GM20431 (cell line): ENCODE measurements around the gene RAP2B.

Experiments
- in situ Hi-C: fragments of 300-500 bp; cut with MseI, MboI; formaldehyde crosslinking; loops from one replicate; pipeline ENCODE4 v1.15.0; 2020; ENCODE audit warnings: low sequenced_read_pairs; ENCODE audit not compliant: unreplicated experiment

RAP2B gene

DNA sequence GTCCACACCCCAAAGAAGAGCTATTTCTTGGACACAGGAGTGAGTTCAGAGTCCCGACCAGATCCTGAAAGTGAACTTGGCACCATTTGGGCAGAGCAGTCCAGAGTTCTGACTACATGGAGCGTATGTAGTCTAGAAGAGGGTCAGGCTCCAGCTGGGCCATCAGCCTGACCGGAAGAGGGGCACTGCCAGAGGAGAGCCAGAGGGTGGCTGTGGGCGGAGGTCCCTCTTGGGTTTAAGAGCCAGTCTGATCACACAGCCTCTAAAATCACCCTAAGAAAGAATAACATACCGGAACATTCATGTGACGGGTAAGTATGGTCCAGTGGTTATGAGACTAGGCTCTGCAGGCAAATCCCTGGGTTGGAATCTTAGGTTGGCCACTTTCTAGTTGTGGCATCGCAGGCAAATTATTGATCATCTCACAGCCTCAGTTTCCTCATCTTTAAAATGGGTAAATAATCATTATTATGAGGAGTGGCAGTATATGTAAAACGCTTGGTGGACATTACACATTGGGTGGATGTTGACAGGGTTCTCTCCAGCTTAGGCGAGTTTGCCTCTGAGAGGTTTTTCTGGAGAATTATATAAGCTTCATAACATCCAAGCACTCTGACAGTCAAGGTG lies 2.1 kb upstream of the RAP2B start:
- in situ Hi-C loops = no loop called here

DNA sequence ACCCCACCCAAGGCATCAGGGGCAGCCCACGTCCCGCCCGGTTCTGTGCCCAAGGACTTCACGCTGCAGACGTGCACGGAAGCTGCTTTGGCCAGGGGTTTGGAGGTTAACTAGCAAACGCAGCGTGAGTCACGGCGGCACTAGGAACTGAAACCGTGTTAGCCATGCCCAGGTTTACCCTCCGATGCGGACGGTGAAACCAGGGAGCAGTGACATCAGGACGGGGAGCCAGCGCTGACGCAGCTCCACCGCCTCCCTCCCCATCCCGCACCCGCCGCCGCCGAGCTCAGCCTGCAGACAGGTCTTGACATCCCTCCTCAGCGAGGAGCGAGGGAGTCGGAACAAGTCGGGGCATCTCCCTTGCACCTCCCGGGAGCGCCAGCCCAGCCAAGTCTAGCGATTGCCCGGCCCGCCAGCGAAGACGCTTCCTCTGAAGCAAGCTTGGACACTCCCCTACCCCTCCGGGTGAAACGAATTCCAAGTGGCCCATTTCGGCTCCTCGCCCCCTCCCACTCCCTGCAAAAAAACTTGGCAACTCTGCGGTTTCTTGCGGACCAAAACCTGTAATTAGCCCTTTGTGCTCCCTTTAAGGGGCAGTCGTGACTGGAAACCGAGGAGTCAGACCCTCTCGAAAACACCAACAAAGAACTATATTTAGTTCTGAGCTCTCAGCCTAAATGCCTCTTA lies 1.4 kb upstream of the RAP2B start:
- in situ Hi-C loops = no loop called here

DNA sequence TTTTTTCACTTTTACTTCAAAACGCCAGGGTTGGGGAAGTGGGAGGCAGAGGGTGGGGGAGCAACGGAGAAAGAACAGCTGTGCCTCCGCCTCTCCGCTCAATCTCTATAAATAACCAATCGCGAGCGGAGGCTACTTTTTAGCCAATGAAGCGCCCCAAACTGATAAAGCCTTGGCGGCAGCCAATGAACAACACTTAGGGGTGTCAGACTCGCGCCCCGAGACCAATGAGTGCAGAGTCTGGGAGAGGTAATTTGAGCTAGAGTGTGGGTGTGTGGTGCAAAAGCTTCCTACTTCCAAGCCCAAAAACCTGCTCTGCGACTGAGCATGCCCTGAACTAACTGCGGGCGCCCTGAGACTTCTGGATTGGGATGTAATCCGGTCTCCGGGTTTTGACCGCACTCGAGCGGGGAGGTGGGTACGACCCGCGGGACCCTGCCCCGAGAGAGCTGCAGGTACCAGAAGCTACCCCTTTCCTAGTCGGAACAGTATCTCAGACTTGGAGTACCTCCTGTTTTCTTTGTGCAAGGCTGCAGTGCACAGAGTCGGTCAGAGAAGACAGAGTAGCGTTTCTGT lies 800 bp upstream of the RAP2B start:
- in situ Hi-C loops = no loop called here

DNA sequence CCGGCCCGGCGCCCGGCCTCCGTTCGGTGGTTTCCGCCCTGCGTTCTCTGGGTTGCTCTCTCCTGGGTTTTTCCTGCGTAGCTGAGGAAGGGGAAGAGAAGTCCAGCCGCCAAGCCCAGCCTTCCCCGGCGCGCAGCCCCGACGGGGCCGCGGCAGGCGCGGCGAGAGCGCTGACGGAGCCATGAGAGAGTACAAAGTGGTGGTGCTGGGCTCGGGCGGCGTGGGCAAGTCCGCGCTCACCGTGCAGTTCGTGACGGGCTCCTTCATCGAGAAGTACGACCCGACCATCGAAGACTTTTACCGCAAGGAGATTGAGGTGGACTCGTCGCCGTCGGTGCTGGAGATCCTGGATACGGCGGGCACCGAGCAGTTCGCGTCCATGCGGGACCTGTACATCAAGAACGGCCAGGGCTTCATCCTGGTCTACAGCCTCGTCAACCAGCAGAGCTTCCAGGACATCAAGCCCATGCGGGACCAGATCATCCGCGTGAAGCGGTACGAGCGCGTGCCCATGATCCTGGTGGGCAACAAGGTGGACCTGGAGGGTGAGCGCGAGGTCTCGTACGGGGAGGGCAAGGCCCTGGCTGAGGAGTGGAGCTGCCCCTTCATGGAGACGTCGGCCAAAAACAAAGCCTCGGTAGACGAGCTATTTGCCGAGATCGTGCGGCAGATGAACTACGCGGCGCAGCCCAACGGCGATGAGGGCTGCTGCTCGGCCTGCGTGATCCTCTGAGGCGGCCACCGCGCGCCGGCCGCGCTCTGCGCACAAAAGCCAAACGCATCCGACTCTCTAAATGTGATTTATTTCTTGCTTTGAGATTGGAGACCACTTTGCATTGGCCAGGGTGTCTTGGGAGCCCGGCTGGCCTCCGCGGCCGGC lies 727 bp downstream of the RAP2B start:
- in situ Hi-C loops = no loop called here

DNA sequence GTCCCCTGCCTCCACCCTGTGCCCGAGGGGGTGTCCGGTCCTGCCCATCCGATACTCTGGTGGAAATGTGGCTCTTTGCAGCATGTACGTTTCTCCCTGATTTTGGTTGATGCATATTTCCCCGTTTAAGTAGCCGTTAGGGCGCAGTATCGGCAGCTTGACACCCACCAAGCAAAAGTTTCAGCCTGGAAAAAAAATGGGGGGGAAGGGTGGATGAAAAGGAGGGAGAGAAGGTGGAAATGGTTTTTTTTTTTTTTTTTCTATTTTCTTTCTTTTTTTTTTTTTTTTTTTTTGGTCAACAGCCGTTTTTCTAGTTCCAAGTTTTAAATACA lies 1.3 kb downstream of the RAP2B start:
- in situ Hi-C loops = no loop called here

DNA sequence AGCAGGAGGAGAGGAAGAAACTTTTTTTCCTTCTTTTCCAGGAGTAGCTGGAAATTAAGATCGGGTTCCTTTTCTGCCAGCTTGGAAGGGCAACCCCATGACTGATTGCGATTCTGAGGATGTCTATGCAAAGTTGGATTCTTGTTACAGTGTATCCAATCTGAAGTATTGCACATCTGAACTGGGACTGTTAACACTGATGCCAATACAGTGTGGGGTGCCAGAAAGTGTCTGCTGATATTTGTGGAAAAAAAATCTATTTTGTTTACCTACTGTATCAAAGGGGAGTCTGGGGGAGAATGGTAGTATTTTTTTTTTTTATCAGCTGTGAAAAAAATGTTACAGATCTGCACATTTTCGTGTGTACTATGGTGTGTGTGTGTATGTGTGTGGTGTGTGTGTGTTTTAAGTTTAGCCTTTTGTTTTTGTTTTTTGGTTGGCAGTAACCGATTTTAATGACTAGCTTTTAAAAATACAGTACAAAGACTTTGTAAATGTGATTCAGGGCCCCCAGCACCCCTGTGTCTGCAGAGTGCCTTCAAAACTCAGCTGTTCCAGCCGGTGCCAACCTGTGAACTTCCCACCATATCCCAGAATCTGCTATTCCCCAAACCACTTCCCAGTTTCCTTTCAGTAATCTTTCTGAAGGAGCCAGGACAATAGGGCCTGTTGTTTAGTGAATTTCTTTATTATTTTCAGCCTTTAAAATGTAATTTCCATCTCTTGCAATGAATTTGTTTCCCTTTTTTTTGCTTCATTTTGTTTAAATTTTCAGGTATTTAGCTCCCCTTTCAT lies 1.9 kb downstream of the RAP2B start:
- in situ Hi-C loops = no loop called here

DNA sequence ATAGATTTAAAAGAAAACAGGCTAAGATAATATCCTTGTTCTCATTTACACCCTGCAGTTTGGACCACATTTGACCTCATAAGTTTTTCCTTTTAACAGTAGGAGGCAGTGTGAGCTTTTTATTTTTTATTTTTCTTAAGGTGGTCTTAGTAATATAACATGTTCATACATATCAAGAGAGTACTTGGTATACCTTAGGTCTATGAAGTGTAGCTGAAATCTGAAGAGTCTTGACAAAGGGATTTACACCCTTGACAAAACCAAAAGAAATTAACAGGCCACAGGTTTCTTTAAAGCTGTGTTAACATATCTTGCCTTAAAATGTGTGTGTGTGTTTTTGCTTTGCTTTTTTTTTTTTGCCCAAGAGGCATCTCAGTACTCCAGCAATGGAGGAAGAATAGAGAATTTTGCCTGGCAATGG lies 3.2 kb downstream of the RAP2B start:
- in situ Hi-C loops = no loop called here

DNA sequence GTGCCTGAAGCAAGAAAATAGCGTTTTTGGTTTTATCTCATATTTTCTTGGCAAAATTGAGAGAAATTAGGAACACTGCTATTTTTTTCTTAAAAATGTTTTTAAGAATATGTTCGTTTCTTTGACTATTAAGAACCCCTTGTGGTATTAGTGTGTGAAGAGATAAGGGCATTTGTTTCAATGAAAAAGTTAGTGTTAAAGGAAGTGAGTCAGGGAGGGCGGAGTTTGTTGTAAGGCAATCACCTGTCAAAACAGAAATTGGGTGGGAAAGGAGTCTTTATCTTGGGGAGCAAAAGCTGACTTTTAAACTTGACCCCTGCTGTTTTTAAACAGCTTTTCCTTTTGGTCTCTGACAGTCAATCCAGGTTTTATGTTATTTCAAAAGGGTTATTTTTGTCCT lies 4.2 kb downstream of the RAP2B start:
- in situ Hi-C loops = no loop called here

DNA sequence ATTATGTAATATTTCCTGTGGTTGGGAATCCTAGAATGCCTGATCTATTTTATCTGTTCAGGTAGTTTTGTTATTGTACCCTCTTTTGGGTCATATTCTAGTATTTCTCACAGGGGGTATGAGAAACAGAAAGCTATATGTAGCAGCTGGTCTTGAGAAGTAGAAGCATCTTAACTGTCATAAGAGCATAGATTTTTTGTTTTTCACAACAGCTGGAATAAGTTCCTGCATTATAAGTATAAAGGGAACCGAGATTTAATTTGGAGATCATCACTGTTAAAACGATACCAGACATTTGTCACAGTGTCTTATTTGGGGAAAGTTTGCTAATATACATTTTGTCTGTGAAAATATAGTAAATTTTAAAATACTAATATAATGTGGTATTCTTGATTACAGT lies 4.8 kb downstream of the RAP2B start:
- in situ Hi-C loops = no loop called here

DNA sequence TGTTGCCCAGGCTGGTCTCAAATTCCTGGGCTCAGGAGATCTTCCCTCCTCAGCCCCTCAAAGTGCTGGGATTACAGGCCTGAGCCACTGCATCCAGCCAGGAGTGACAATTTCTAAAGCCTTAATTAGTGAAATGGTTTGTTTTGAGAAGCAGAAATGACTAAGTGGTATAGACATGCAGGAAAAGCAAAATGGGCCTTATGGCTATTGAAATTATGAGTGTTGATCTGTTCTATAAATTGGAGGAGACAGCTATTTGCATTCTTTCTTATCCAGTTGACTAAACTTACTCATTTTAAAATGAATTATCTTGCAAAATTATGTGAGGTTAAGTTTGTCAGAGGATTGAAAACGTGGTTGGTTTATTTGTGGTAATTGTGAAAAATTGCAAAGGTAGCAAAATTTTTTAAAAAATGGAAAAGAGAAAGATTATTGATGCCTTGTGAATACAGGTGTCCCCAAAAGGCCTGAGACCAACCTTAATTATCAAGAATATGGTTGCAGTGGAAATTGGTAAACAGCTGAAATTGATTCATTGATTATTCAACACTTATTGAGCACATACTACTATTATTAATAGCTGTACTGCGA lies 7.9 kb downstream of the RAP2B start:
- in situ Hi-C loops = no loop called here

DNA sequence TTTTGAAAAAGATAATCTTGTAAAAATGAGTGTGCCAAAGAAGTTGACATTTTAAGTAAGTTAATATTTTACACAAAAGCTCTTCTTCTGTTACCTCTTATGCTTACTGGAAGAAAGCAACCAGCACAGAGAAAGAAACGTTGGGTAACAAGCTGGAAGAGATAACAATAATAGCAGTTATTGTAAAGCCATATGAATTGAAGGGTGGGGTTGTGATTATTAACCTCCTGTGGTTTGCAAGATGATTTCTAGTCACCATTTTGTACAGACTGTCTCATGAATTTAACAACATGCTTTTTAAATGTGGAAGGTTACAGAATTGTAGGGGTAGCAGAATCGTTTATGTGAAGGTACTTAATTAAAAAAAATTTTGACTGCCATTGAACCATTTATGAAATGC lies 9.2 kb downstream of the RAP2B start:
- in situ Hi-C loops = no loop called here

DNA sequence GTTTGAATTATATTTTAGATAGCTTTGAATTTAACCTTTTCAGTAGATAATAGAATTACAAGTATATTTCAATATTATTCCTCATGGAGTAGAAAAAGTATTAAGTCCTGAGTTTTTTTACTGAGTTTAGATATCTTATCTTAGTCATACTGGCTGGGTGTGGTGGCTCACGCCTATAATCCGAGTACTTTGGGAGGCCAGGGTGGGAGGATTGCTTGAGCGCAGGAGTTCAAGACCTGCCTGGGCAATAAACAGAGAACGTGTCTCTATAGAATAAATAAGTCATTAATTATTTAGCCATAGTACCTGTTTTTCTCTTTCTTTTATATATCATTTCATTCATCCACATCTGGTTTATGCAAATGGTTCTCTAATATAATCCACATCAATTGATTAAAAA lies 9.9 kb downstream of the RAP2B start:
- in situ Hi-C loops = no loop called here

DNA sequence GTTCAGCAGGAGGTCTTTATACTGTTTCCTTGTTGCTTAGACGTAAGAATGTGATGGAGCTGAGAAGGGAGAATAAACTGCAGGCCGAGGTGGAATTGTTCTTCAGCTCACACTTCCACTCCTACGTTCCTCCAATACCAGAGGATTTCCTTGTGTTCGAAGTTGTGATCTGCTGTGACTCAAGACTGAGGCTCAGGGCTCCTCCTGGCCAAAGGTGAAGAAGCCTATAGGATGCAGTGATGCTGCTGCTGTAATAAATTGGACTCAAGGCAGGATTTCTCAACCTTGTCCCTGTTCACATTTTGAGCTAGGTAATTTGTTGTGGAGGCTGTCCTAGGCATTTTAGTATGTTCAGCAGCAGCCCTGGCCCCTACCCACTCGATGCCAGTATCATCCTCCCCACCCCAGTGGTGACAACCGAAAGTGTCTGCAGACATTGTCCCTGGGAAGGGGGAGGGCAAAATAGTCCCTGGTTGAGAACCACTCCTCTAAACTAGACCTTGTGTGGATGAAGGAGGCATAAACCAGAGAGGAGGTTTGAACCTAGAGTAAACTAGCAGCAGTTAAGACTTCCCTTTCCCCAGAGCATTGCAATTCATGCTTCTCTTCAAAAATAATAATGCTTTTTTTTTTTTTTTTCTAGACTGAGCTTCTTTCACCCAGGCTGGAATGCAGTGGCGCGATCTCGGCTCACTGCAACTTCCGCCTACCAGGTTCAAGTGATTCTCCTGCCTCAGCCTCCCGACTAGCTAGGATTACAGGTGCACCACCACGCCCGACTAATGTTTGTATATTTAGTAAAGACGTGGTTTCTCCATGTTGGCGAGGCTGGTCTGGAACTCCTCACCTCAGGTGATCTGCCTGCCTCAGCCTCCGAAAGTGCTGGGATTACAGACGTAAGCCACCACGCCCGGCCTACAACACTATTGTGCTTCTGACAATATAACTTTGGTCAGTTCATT lies 11.1 kb downstream of the RAP2B start:
- in situ Hi-C loops = no loop called here

DNA sequence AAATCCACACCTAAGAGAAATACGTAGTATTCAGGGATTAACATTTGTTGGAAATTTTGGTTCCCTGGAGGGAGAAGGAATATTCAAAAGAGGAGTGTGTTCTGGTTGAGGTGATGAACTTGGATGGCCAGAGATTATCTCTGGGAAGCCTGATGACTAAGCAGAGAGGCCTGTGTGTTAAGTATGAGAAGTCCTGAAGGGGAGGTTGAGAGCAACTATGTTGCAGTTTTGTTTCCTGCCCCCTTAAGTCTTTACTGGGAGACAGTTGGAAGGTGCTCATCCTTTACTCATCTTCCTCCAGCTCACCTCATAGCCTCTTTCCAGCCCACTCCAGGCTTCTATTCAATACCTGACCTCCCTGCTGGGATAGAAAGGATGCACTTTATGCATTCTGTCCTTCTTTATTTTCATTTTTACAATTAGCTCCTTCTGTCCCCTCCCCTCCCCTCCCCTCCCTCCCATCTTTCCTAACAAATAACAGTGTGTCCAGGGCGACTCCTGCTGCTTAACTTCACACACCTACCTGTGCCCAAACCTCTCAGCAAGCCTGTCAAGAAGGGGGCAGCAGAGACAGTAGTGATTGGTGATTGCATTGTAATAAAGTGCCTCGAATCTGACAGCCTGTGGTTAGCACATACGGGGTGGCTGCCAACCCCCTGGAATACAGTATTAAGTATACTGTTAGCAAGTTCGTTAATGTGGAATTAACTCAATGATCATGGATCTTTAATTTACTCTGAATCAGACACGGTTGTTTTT lies 11.9 kb downstream of the RAP2B start:
- in situ Hi-C loops = no loop called here

DNA sequence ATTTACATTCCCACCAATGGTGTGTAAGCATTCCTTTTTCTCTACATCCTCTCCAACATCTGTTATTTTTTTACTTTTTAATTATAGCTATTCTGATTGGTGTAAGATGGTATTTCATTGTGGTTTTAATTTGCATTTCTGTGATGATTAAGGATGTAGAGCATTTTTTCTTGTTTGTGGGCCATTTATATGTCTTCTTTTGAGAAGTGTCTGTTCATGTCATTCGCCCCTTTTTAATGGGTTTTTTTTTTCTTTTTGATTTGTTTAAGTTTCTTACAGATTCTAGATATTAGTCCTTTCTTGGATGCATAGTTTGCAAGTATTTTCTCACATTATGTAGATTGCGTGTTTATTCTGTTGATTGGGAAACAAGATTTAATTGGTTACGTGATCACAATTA lies 14.2 kb downstream of the RAP2B start:
- in situ Hi-C loops = no loop called here

DNA sequence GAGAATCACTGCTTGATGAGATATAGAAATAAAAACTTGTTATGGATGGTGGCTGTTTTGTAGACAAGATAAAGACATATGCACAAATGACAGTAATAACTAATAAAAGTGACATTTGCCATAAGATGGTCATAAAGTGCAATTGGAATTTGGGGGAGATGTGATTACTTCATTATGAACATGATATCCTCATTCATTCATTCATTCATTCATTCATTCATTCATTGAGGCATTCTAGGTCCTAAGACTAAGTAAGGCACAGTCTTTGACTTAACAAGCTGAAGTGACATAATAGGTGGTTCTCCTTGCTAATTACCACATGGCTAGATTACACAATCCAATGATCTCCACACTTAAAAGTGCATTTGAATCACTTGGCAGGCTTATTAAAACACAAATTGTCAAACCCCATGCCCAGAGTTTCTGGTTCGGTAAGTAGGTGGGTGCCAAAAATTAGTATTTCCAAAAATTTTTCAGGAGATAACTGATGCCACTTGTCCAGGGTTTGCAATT lies 18.9 kb downstream of the RAP2B start:
- in situ Hi-C loops = no loop called here

DNA sequence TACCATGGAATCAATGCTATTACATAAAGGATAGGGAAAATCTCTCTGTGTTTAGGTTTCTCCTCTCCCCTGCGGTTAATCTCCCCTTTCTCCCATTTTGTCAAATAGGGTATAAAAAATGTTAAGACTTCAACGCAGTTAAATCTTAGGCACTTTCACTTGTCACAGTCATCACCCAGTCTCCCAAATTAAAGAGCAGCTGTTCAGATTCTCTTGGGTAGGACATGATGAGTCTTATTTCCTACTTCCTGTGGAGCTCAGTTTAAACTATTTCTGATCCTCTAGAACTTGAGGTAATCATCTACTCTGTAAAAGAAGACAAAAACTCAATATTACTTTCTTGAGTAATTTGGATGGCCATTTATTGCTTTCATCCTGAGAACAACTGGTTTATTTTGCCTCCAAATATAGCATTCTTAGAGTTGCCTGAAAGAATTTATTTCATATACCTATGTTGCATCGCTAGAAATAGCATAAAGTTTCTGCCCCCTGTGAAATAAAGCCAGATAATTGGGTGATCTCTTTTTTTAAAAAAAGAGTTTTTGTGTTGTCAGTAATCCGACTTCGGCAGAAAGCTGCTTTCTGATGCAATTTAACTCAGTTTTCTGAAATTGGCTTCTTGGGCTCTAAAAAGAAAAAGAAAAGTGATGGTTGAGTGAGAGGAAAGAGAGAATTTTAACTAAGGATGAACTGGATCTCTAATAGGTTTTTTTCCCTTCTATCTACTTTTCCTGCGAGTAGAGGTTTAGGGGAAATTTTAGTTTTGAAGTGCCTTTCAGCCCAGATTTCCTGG lies 20.7 kb downstream of the RAP2B start:
- in situ Hi-C loops = no loop called here
